ENCODE results near the gene ZNF205. TPM values are rescaled to one million over a fixed set of nuclear protein-coding genes. Genes with fewer than 3 reads are reported as not detected.

The ZNF205 gene
- total and polyA plus RNA-seq, 8 donors: 0.87 to 27.5 (median 12.9) TPM

Small RNA genes lying within 50 kb of the gene (small RNA-seq; reads per million reads assigned to genes)
- 0 reads per million in 4 donors for gene RNU1-22P

Other genes starting within 250 kb of the ZNF205 start
- 10 to 100 TPM; 19.6 to 76.4 (median 52.4) TPM for gene FLYWCH2, start 229.4 kb upstream of the ZNF205 start, total RNA-seq
- 10 to 100 TPM; 30.1 to 43.4 (median 39.0) TPM for gene FLYWCH2, start 229.4 kb upstream of the ZNF205 start, polyA plus RNA-seq
- 100 to 1,000 TPM in 1 of 5 donors, 10 to 100 TPM in 4; 10.5 to 121 (median 26.5) TPM for gene FLYWCH1, start 200.7 kb upstream of the ZNF205 start, total RNA-seq
- gene FLYWCH1, start 200.7 kb upstream of the ZNF205 start, polyA plus RNA-seq: 10 to 100 TPM in 2 of 3 donors, 1 to 10 TPM in 1; 8.1 to 18.1 (median 12.0) TPM
- under 1 TPM in 1 of 5 donors, not detected in 4; 0.37 TPM for gene KREMEN2, start 148.3 kb upstream of the ZNF205 start, total RNA-seq
- gene KREMEN2, start 148.3 kb upstream of the ZNF205 start, polyA plus RNA-seq: 1 to 10 TPM in 1 of 3 donors, not detected in 2; 1.1 TPM
- 10 to 100 TPM in 2 of 5 donors, 1 to 10 TPM in 3; 4.8 to 43.2 (median 8.4) TPM for gene PAQR4, start 143.2 kb upstream of the ZNF205 start, total RNA-seq
- 10 to 100 TPM in 2 of 3 donors, 1 to 10 TPM in 1; 2.7 to 15.3 (median 10.9) TPM for gene PAQR4, start 143.2 kb upstream of the ZNF205 start, polyA plus RNA-seq
- gene PKMYT1, start 132.1 kb upstream of the ZNF205 start, total RNA-seq: 10 to 100 TPM in 2 of 5 donors, 1 to 10 TPM in 3; 2.4 to 19.3 (median 9.6) TPM
- 10 to 100 TPM in 1 of 3 donors, 1 to 10 TPM in 2; 1.8 to 15.9 (median 9.5) TPM for gene PKMYT1, start 132.1 kb upstream of the ZNF205 start, polyA plus RNA-seq
- not detected for gene CLDN9, start 99.7 kb upstream of the ZNF205 start, total RNA-seq
- under 1 TPM in 2 of 3 donors, not detected in 1; 0.28 to 0.31 TPM for gene CLDN9, start 99.7 kb upstream of the ZNF205 start, polyA plus RNA-seq
- gene CLDN6, start 94.4 kb upstream of the ZNF205 start, total RNA-seq: not detected
- not detected for gene CLDN6, start 94.4 kb upstream of the ZNF205 start, polyA plus RNA-seq
- 100 to 1,000 TPM in 2 of 5 donors, 10 to 100 TPM in 2, 1 to 10 TPM in 1; 1.8 to 134 (median 77.2) TPM for gene TNFRSF12A, start 92.2 kb upstream of the ZNF205 start, total RNA-seq
- 100 to 1,000 TPM in 1 of 3 donors, 10 to 100 TPM in 2; 20.3 to 117 (median 25.8) TPM for gene TNFRSF12A, start 92.2 kb upstream of the ZNF205 start, polyA plus RNA-seq
- gene HCFC1R1, start 88.6 kb upstream of the ZNF205 start, total RNA-seq: 10 to 100 TPM; 11.0 to 94.7 (median 21.7) TPM
- gene HCFC1R1, start 88.6 kb upstream of the ZNF205 start, polyA plus RNA-seq: 100 to 1,000 TPM in 2 of 3 donors, 10 to 100 TPM in 1; 71.7 to 128 (median 102) TPM
- 10 to 100 TPM in 4 of 5 donors, not detected in 1; 10.5 to 97.9 (median 22.2) TPM for gene THOC6, start 88.6 kb upstream of the ZNF205 start, total RNA-seq
- 10 to 100 TPM; 15.3 to 39.0 (median 32.8) TPM for gene THOC6, start 88.6 kb upstream of the ZNF205 start, polyA plus RNA-seq
- gene BICDL2, start 75.6 kb upstream of the ZNF205 start, total RNA-seq: 100 to 1,000 TPM in 1 of 5 donors, 10 to 100 TPM in 4; 18.4 to 693 (median 59.4) TPM
- 10 to 100 TPM; 26.0 to 79.7 (median 29.0) TPM for gene BICDL2, start 75.6 kb upstream of the ZNF205 start, polyA plus RNA-seq
- gene MMP25, start 66.0 kb upstream of the ZNF205 start, total RNA-seq: 1 to 10 TPM in 2 of 5 donors, not detected in 3; 1.1 to 1.6 TPM
- 1 to 10 TPM in 1 of 3 donors, under 1 TPM in 2; 0.48 to 2.9 (median 0.61) TPM for gene MMP25, start 66.0 kb upstream of the ZNF205 start, polyA plus RNA-seq
- 100 to 1,000 TPM in 1 of 5 donors, 10 to 100 TPM in 3, 1 to 10 TPM in 1; 9.9 to 504 (median 90.4) TPM for gene IL32, start 46.9 kb upstream of the ZNF205 start, total RNA-seq
- 100 to 1,000 TPM in 1 of 3 donors, 10 to 100 TPM in 2; 56.3 to 129 (median 60.9) TPM for gene IL32, start 46.9 kb upstream of the ZNF205 start, polyA plus RNA-seq
- not detected for gene ZSCAN10, start 13.3 kb upstream of the ZNF205 start, total RNA-seq
- gene ZSCAN10, start 13.3 kb upstream of the ZNF205 start, polyA plus RNA-seq: not detected
- gene ZNF213, start 22.4 kb downstream of the ZNF205 start, total RNA-seq: 10 to 100 TPM in 3 of 5 donors, 1 to 10 TPM in 2; 1.3 to 87.8 (median 20.0) TPM
- 1 to 10 TPM; 5.8 to 6.7 (median 6.1) TPM for gene ZNF213, start 22.4 kb downstream of the ZNF205 start, polyA plus RNA-seq
- not detected for gene OR1F1, start 75.6 kb downstream of the ZNF205 start, total RNA-seq
- gene OR1F1, start 75.6 kb downstream of the ZNF205 start, polyA plus RNA-seq: not detected
- gene ZNF200, start 122.6 kb downstream of the ZNF205 start, total RNA-seq: 1 to 10 TPM; 4.7 to 8.7 (median 6.2) TPM
- 1 to 10 TPM; 2.2 to 3.1 (median 2.9) TPM for gene ZNF200, start 122.6 kb downstream of the ZNF205 start, polyA plus RNA-seq
- 10 to 100 TPM in 1 of 5 donors, 1 to 10 TPM in 3, under 1 TPM in 1; 0.58 to 24.5 (median 1.7) TPM for gene MEFV, start 144.0 kb downstream of the ZNF205 start, total RNA-seq
- under 1 TPM; 0.15 to 0.44 (median 0.20) TPM for gene MEFV, start 144.0 kb downstream of the ZNF205 start, polyA plus RNA-seq
- gene ZNF263, start 170.9 kb downstream of the ZNF205 start, total RNA-seq: 10 to 100 TPM; 23.5 to 67.0 (median 46.0) TPM
- gene ZNF263, start 170.9 kb downstream of the ZNF205 start, polyA plus RNA-seq: 10 to 100 TPM; 10.8 to 29.6 (median 16.0) TPM
- gene TIGD7, start 192.8 kb downstream of the ZNF205 start, total RNA-seq: 1 to 10 TPM in 3 of 5 donors, not detected in 2; 1.6 to 8.3 (median 1.8) TPM
- gene TIGD7, start 192.8 kb downstream of the ZNF205 start, polyA plus RNA-seq: 1 to 10 TPM; 2.1 to 3.7 (median 2.8) TPM
- 10 to 100 TPM; 16.1 to 52.5 (median 25.0) TPM for gene ZNF75A, start 192.9 kb downstream of the ZNF205 start, total RNA-seq
- 10 to 100 TPM in 2 of 3 donors, 1 to 10 TPM in 1; 8.0 to 15.6 (median 10.5) TPM for gene ZNF75A, start 192.9 kb downstream of the ZNF205 start, polyA plus RNA-seq
- gene OR2C1, start 243.3 kb downstream of the ZNF205 start, total RNA-seq: not detected
- not detected for gene OR2C1, start 243.3 kb downstream of the ZNF205 start, polyA plus RNA-seq